Stimulated activated CD8-positive, alpha-beta memory T cell treated with anti-CD3 and anti-CD28 coated beads, Interleukin-4, amount 100 ng/mL, for 48 hours (primary cell): ENCODE measurements around the gene PPP1R15A.
"Not testable (repeated sequence)": the region's sequence is repeated elsewhere in the genome, so short reads cannot be mapped to it uniquely, and the experiment has no call there.

Experiments
- DNase-seq: peaks from one replicate; pipeline ENCODE4 v3.0.0-alpha.2; 2020

Gene PPP1R15A

DNA sequence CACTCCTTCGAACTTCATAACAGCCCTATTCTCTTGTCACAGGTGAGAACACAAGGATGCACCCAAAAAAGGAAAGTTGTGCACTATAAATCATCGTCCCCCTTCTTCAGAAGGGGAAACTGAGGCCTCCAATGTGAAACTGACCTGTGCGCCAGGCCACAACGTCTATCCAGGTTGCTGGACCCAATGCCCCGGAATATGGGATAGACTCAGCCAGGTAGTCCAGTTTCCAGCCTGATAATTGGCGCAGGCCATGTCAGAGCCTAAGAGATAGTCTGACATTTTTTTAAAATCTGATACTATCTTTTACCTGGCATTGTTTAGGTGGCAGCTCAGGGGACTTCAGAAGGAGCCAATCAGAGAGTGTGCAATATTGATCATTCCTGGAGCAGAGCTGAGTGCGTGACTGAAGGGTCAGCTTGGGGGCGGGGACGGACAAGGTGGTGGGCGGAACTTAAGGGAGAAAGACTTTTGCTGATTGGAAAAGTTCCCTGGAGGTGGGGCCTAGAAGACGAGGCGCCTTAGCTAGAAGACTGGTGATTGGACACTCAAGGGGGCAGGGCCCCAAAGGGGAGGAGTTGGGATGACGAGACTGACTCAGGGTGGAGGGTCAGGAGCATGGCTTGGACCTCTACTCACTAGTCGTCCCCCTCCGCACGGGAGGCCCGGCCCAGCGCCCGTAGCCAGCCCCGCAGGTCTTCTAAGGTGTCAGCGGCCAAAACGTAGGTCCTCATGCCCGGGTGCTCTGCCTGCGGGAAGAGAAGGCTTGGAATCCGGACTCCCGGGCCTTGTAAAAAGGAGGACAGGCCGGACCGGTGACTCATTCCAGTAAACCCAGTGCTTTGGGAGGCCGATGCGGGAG, 12.3 kb upstream of the PPP1R15A start:
- peak; percentile 62 for DNase-seq

DNA sequence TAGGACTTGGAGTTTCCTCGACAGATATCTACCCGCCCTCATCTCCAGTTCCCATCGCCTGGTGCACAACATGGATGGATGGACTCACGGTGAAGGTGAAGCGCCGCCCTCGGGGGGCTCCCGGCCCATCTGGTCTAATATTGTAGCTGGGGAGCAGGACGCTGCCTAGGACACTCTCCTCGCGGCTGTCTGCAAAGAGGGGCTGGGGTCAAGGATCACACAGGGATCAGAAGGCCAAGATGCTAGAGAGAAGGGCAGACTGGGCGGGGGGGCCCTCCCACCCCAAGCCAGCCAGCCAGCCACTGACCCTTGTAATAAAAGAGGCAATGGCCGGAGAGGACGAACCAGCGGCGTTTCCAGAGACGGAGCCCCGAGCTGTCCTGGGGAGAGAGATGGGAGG, 10.9 kb upstream of the PPP1R15A start:
- DNase-seq = no peak

DNA sequence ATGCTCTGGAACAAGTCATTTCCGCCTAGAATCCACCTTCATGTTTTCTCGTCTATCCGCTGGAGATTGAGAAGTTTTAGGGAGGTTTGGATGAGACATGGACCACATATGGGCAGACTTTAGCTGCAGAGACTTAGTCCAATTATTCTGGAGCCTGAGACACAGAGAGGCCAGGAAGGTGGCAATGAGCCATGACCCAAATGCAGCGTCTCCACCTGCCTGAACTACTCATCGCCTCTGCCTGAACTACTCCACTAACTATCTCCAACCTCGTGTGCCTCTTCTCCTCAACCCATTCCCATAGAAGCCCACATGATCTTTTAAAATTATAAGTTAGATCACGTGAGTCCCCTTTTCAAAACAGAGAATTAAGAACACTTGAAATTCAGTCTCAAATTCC, 9.4 kb upstream of the PPP1R15A start:
- no peak for DNase-seq

DNA sequence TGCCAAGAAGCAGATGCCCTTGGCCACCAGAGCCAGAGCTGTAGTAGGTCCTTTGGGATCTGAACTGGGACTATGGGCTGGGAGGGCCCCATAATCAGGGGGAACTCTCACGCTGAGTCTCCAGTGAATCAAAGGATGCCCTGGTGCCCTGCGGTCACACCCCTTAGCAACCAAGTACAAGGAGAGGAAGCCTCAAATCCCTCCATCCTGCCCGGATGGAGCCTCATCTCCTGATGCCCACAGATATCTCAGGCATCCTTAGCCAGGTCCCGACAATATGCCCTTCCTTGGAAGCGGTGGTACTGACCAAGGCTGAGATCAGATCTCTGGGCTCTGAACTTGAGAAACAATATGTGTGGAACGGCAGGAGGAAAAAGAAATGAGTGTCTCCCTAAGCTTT, 5.5 kb upstream of the PPP1R15A start:
- no peak for DNase-seq

DNA sequence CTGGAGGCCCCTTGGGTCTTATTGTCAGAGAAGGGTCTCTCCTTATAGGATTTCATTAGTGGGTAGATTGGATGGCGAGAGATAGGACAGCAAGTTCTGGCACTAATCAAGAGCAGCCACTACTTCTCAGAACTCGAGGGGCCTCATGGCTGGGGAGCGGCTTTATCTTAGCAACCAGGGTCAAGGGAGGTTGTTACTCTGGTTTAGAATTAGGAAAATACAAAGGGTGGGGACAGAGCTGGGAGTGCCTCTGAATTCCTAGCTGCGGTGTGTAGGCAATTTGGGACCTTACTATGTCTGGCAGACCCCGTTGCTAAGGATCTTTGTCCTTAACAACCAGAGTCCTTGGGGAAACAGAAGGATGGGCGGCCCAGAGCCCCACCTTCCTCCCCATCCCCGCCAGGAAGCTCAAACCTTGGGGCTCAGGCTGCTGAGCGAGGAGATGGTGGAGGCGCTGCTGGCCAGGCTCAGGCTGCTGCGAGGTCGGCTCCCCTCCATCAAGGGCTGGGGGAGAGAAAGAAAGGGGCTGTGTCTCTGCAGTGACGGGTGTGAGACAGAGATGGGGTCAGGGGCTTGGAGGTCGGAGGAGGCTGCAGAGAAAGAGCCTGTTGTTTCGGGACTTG, 5.0 kb upstream of the PPP1R15A start:
- DNase-seq = no peak

DNA sequence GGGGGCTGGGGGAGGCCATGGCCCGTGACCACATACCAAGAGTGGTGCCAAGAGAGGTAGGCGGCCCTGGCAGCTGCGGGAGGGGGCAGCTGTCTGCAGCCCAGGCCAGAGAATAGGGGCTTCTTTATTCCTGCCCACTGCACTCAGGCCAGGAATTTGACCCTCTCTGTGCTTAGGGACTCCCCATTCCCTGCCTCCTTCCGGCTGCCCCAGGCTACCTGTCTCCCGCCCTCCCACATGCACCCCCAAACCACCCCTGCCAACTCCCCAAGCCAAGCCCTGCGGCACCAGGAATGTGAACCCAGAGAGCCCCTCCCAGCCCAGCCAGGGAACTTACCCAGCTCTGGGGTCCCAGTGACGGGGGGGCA, 4.5 kb upstream of the PPP1R15A start:
- DNase-seq = no peak

DNA sequence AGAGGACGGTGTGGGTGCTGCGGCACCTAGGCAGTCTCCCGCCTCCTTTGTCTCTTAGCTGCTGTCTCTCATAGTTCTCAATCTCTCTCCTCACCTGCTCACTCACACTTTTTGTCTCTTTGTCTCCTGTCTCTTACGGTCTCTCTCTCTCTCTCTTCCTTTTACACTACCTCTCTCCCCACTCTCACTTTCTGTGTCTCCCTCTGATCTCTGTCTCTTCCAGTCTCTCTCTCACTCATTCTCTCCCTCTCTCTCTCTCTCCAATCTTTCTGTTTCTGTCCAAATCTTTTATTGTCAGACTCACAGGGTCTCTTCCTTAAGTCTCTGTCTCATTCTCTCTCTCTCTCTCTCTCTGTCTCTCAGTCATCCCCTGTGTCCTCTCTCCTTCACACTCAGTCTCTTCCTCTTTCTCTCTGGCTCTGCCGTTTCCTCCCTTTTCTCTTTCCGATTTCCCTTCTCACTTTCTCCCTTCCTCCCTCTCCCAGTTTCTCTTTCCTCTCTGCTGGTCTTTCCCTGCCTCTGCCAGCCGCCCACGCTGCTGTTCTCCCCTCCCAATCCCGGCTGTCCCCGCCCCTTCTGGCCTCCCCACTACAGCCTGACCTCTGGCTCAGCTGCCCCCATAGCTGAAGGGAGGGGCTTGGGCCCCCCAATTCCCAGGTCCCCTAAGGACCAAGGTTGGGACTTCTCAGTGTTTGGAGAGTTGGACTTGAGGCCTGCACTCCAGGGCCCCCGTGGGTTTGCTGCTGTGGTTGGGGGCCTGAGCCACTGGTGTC, 3.9 kb upstream of the PPP1R15A start, which contains the start of gene PLEKHA4:
PLEKHA4 (minus strand) TSS at position 504 of the 773 bp plus-strand sequence. CDS start 997 bp downstream, outside the sequence.
- DNase-seq = no peak

DNA sequence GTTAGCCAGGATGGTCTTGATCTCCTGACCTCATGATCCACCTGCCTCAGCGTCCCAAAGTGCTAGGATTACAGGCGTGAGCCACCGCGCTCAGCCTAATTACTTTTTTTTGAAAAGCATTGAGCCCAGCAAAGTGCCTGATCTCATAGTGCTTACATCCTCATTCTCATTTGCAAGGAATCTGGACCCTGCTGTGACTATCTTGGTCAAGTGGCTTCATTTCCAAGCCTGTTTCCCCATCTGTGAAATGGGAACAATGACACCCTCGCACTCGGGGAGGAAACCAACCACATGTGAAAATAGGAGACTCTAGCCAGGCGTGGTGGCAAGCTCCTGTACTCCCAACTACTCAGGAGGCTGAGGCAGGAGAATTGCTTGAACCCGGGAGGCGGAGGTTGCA, 2.2 kb upstream of the PPP1R15A start:
- no peak for DNase-seq

DNA sequence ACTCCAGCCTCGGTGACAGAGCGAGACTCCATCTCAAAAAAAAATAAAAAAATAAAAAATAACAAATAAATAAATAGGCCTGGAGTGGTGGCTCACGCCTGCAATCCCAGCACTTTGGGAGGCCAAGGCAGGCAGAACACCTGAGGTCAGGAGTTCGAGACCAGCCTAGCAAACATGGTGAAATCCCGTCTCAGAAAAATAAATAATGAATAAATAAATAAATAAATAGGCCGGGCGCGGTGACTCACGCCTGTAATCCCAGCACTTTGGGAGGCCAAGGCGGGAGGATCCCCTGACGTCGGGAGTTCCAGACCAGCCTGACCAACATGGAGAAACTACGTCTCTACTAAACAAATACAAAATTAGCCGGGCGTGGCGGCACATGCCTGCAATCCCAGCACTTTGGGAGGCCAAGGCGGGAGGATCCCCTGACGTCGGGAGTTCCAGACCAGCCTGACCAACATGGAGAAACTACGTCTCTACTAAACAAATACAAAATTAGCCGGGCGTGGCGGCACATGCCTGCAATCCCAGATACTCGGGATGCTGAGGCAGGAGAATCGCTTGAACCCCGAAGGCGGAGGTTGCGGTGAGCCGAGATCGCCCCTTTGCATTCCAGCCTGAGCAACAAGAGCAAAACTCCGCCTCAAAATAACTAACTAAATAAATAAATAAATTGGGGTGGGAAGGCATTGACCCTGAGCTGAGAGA, 595 bp upstream of the PPP1R15A start:
- DNase-seq = not testable (repeated sequence)

DNA sequence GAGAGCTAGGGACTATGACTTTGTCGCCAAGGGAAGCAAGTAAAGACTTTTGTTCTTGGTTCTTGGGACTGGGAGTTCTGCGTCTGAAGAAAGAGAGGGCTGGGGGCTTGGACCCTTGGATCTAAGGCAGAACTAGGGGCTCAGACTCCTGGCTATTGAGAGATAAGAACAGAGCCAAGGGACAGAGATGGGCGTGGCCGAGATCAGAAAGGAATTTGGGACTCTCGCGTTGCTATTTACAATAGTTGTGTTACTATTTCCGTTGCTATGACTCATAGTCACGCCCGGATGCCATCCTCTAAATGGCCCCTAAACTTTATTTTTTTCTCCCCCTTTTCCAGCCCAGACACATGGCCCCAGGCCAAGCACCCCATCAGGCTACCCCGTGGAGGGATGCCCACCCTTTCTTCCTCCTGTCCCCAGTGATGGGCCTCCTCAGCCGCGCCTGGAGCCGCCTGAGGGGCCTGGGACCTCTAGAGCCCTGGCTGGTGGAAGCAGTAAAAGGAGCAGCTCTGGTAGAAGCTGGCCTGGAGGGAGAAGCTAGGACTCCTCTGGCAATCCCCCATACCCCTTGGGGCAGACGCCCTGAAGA, 759 bp downstream of the PPP1R15A start:
- peak; percentile 81 for DNase-seq

DNA sequence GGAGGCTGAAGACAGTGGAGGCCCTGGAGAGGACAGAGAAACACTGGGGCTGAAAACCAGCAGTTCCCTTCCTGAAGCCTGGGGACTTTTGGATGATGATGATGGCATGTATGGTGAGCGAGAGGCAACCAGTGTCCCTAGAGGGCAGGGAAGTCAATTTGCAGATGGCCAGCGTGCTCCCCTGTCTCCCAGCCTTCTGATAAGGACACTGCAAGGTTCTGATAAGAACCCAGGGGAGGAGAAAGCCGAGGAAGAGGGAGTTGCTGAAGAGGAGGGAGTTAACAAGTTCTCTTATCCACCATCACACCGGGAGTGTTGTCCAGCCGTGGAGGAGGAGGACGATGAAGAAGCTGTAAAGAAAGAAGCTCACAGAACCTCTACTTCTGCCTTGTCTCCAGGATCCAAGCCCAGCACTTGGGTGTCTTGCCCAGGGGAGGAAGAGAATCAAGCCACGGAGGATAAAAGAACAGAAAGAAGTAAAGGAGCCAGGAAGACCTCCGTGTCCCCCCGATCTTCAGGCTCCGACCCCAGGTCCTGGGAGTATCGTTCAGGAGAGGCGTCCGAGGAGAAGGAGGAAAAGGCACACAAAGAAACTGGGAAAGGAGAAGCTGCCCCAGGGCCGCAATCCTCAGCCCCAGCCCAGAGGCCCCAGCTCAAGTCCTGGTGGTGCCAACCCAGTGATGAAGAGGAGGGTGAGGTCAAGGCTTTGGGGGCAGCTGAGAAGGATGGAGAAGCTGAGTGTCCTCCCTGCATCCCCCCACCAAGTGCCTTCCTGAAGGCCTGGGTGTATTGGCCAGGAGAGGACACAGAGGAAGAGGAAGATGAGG, 1.5 kb downstream of the PPP1R15A start:
- no peak for DNase-seq

DNA sequence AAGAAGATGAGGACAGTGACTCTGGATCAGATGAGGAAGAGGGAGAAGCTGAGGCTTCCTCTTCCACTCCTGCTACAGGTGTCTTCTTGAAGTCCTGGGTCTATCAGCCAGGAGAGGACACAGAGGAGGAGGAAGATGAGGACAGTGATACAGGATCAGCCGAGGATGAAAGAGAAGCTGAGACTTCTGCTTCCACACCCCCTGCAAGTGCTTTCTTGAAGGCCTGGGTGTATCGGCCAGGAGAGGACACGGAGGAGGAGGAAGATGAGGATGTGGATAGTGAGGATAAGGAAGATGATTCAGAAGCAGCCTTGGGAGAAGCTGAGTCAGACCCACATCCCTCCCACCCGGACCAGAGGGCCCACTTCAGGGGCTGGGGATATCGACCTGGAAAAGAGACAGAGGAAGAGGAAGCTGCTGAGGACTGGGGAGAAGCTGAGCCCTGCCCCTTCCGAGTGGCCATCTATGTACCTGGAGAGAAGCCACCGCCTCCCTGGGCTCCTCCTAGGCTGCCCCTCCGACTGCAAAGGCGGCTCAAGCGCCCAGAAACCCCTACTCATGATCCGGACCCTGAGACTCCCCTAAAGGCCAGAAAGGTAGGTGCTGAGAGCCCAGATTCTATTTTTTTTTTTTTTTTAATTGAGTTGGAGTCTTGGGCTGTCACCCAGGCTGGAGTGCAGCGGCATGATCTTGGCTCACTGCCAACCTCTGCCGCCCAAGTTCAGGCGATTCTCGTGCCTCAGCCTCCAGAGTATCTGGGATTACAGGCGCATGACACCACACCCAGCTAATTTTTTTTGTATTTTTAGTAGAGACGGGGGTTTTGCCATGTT, 2.3 kb downstream of the PPP1R15A start:
- peak; percentile 37 for DNase-seq

DNA sequence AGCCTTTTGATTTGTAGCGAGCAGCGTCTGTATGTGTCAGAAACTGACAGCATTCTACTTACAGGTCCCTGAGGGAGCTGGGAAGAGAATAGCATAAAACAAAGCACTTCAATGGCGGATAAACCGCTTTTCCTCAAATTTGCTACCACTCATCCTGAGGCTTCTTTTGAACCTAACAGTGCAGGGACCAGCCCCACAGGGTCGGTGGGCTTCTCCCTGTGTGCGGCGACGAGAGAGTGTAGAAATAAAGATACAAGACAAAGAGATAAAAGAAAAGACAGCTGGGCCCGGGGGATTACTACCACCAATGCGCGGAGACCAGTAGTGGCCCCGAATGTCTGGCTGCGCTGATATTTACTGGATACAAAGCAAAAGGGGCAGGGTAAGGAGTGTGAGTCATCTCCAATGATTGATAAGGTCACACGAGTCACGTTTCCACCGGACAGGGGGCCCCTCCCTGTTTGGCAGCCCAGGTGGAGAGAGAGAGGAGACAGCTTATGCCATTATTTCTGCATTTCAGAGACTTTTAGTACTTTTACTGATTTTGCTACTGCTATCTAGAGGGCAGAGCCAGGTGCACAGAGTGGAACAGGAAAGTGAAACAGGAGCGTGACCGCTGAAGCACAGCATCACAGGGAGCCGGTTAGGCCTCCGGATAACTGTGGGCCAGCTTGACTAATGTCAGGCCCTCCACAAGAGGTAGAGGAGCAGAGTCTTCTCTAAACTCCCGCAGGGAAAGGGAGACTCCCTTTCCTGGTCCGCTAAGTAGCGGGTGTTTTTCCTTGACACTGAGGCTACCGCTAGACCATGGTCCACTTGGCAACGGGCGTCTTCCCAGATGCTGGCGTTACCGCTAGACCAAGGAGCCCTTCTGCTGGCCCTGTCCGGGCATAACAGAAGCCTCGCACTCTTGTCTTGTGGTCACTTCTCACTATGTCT, 4.1 kb downstream of the PPP1R15A start:
- peak; percentile 65 for DNase-seq

DNA sequence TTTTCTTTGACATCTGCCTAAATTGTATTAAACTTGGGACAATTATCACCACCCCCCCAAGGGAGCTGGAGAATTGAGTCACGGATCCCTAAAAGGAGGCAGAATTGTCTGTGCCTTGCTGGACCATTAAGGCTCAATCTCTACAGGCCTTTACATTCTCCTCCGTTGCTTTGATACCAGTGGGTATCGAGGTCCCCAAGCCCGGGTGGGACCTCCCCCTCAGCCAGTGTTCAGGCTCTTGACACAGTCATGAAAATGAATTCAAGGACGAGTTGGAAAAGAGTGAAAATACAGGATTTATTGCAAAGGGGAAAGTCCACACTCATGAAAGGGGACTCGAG, 5.6 kb downstream of the PPP1R15A start:
- no peak for DNase-seq

DNA sequence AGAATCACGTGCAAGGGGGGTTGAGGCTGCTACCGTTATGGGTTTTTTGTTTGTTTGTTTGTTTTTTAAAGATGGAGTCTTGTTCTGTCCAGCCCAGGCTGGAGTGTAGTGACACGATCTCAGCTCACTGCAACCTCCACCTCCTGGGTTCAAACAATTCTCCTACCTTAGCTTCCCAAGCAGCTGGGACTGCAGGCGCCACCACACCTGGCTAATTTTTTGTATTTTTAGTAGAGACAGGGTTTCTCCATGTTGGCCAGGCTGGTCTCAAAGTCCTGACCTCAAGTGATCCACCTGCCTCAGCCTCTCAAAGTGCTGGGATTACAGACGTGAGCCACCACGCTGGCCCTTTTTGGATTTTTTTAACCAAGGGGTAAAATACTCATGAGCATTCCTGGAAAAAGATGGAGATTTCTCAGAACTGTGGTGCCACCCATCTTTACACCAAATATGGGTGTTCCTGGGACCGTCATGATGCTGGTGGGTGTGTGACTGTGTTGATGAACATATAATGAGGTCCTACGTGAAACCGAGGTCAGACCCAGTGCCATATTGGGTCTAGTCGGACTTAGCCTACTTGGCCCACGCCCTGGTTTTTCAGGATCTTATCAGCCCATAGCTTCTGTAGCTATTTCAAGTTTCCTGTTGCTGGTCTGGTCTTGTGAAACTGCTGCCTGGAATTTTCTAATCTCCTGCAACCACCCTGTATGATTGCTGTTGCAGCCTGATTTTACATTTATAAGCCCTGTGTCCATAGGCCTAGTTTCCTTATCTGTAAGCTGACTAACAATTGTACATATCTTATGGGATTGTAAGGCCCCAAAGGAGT, 6.2 kb downstream of the PPP1R15A start:
- DNase-seq = peak; percentile 43

DNA sequence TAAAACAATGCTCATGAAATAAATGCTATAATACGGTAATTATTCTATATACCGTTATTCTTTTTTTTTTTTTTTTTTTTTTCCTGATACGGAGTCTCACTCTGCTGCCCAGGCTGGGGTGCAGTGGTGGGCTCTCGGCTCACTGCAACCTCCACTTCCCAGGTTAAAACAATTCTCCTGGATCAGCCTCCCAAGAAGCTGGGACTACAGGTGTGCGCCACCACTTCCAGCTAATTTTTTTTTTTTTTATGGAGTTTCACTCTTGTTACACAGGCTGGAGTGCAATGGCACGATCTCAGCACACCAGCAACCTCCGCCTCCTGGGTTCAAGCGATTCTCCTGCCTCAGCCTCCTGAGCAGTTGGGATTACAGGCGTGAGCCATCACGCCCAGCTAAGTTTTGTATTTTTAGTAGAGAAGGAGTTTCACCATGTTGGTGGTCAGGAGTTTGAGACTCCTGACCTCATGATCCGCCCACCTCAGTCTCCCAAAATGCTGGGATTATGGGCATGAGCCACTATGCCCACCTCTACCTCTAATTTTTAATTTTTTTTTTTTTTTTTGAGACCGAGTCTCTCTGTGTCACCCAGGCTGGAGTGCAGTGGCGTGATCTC, 6.9 kb downstream of the PPP1R15A start:
- no peak for DNase-seq

DNA sequence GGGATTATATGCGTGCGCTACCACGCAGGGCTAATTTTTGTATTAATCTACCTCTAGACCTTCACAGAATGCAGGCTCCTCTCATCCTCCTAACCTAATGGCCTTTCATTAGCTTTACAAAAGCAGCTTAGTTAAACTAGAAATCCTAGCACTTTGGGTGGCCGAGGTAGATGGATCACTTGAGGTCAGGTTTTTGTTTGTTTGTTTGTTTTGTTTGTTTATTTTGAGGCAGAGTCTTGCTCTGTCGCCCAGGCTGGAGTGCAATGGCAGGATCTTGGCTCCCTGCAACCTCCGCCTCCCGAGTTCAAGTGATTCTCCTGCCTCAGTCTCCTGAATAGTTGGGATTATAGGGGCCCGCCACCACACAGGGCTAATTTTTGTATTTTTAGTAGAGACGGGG, 7.5 kb downstream of the PPP1R15A start:
- DNase-seq = not testable (repeated sequence)
